SK-MEL-5 (cell line): ENCODE data around the gene P3H3. TPM values are rescaled to one million over a fixed set of nuclear protein-coding genes. Genes with fewer than 3 reads are reported as not detected.
"Not testable (repeated sequence)": the region's sequence is repeated elsewhere in the genome, so short reads cannot be mapped to it uniquely, and the experiment has no call there.

Source experiments
- DNase-seq: peaks from one replicate; pipeline ENCODE4 v3.0.0-alpha.2; 2016; ENCODE audit warnings: low read depth, low spot score
- in situ Hi-C: cut with HindIII; loops from 2 replicates; pipeline ENCODE4 v1.10.0; 2016; ENCODE audit warnings: low sequenced_read_pairs, high pct_unique_total_duplicates, low pct_unique_long_range_greater_than_20kb
- total RNA-seq: library from RNA; depleted of rRNA; stranded (reverse); fragments of >200 nt; shearing (Covaris generic); gene quantifications from 2 replicates; pipeline ENCODE4 v1.2.3, GENCODE V29; 2014

Gene P3H3
- total RNA-seq, 1 experiment from 2014 or later, result 10.3 TPM

- in situ Hi-C loops, result no loop called here
- DNase-seq, result peak; percentile 82
Measured at GRCh38 chr12:6869049-6870021, 41.1 kb downstream of the P3H3 start.

- DNase-seq, in situ Hi-C loops: not testable (repeated sequence)
Measured at GRCh38 chr12:6870304-6870703, 42.1 kb downstream of the P3H3 start.

GRCh38 chr12:6871052-6871957 lies 43.1 kb downstream of the P3H3 start:
- in situ Hi-C loops, result no loop called here
- DNase-seq, result peak; percentile 62

- in situ Hi-C loops, result no loop called here
- DNase-seq, result peak; percentile 77
Measured at GRCh38 chr12:6872073-6873048, 44.2 kb downstream of the P3H3 start.

- in situ Hi-C loops, result no loop called here
- DNase-seq, result peak; percentile 94
Measured at GRCh38 chr12:6873094-6874014, 45.1 kb downstream of the P3H3 start, which contains the start of gene SPSB2. Gene SPSB2 (minus strand): TSS chr12:6873303. CDS start chr12:6872901, 402 bp downstream.

GRCh38 chr12:6874015-6874368 lies 45.8 kb downstream of the P3H3 start:
- DNase-seq, in situ Hi-C loops: not testable (repeated sequence)

GRCh38 chr12:6879824-6880223 lies 51.6 kb downstream of the P3H3 start:
- in situ Hi-C loops, DNase-seq: not testable (repeated sequence)

- in situ Hi-C loops, result no loop called here
Measured at GRCh38 chr12:6883252-6883651, 55.0 kb downstream of the P3H3 start.

GRCh38 chr12:6883683-6884082 lies 55.5 kb downstream of the P3H3 start:
- in situ Hi-C loops, result no loop called here
- no peak for DNase-seq

More at GRCh38 chr12:6883252-6883651, 55.0 kb downstream of the P3H3 start:
- no peak for DNase-seq

- DNase-seq, result no peak
- in situ Hi-C loops, result no loop called here
Measured at GRCh38 chr12:6884539-6884938, 56.3 kb downstream of the P3H3 start.

GRCh38 chr12:6886206-6886999 lies 58.2 kb downstream of the P3H3 start:
- in situ Hi-C loops, DNase-seq: not testable (repeated sequence)

GRCh38 chr12:6887460-6887859 lies 59.3 kb downstream of the P3H3 start:
- no peak for DNase-seq
- in situ Hi-C loops, result no loop called here

- no peak for DNase-seq
- in situ Hi-C loops, result no loop called here
Measured at GRCh38 chr12:6888360-6888759, 60.2 kb downstream of the P3H3 start.

GRCh38 chr12:6888794-6889193 lies 60.6 kb downstream of the P3H3 start:
- DNase-seq, in situ Hi-C loops: not testable (repeated sequence)
